ENCODE data around the gene SPINT3.

GRCh38 chr20:45545351-45545750 is 29.9 kb upstream of the SPINT3 start:
- TF ChIP-seq EZH2 (IDR thresholded peaks at IDR 0.05) (no peak), CTCF (IDR thresholded peaks at IDR 0.05 in 2 of 3, conservative IDR thresholded peaks at IDR 0.05 in 1 of 3; ENCODE audit: borderline replicate concordance in 1 of 3, insufficient read depth in 1 of 3, low read depth in 2 of 3, low read length in 2 of 3) (no peak), FOSL1 (IDR thresholded peaks at IDR 0.05; ENCODE audit: low read depth) (no peak), YY1 (IDR thresholded peaks at IDR 0.05; ENCODE audit: extremely low read depth, insufficient replicate concordance, low read depth, low read length) (no peak), REST (IDR thresholded peaks at IDR 0.05; ENCODE audit: low read depth) (no peak), RAD21 (IDR thresholded peaks at IDR 0.05; ENCODE audit: low read depth) (no peak), POLR2A (IDR thresholded peaks at IDR 0.05; ENCODE audit: borderline replicate concordance, extremely low read depth, insufficient read depth, insufficient read length) (no peak), EZH2phosphoT487 (IDR thresholded peaks at IDR 0.05; ENCODE audit: borderline replicate concordance) (no peak), POLR2AphosphoS5 (IDR thresholded peaks at IDR 0.05; ENCODE audit: low read depth, low read length) (no peak), MAX (IDR thresholded peaks at IDR 0.05) (no peak)

All from HCT116 (cell line).